Neural cell (in vitro differentiated cells): ENCODE results near the gene SLC9A5.

Source experiments
- CTCF ChIP-seq: fragments of 450-650 bp; IDR thresholded peaks from 2 replicates; pipeline ENCODE4 v1.5.1; 2014; ENCODE audit warnings: antibody characterized with exemption, mild to moderate bottlenecking, moderate library complexity; ENCODE audit not compliant: poor library complexity, severe bottlenecking
- EP300 ChIP-seq: fragments of 450-650 bp; conservative IDR thresholded peaks from 2 replicates; pipeline ENCODE4 v1.6.1; 2014; ENCODE audit warnings: antibody characterized with exemption, mild to moderate bottlenecking, moderate library complexity; ENCODE audit not compliant: poor library complexity, severe bottlenecking
- MXI1 ChIP-seq: fragments of 450-650 bp; conservative IDR thresholded peaks from 2 replicates; pipeline ENCODE4 v1.6.1; 2014; ENCODE audit warnings: antibody characterized with exemption, mild to moderate bottlenecking; ENCODE audit not compliant: poor library complexity, severe bottlenecking
- REST ChIP-seq: IDR thresholded peaks from 2 replicates; pipeline ENCODE4 v1.6.1; 2012; ENCODE audit warnings: borderline replicate concordance

DNA sequence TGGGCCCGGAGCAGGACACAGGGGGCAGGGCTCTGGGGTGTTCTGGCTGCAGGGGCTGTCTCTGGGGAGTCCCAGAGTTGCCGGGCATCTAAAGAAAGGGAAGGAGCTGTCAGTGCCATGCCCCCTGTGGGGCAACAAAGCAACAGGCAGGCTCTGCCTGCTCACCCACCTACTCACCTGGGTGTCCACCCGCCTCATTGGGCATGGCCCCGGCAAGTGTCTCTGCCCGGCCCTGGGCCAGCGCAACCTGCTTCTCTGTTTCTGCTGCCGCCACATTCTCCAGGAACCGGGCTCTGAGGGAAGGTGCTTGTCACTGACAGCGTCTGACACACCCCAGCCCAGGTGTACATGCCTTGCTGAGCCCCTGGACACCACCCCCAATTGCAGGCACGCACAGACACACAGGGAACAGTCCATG is 14.6 kb upstream of the SLC9A5 start:
- TF ChIP-seq CTCF (no peak), MXI1 (no peak), EP300 (no peak), REST (no peak)
